CD14-positive monocyte (primary cell): ENCODE data around the gene KCNMA1. TPM values are rescaled to one million over a fixed set of nuclear protein-coding genes. Genes with fewer than 3 reads are reported as not detected.

Experiments
- DNase-seq, 3 donors: peaks; one replicate each; pipeline ENCODE4 v3.0.0-alpha.2; 2011 to 2022
- H2AFZ ChIP-seq: 2 replicates; pipeline ENCODE4 v1.6.0; 2012; ENCODE audit warnings: mild to moderate bottlenecking, low read depth, low read length, inconsistent platforms; ENCODE audit not compliant: insufficient read depth, poor library complexity, severe bottlenecking
- H3K27ac ChIP-seq, 2 donors: 1 replicate in 1 of 2; 2 replicates in 1 of 2; pipeline ENCODE4 v1.5.1; 2012 to 2013; ENCODE audit warnings: low read length in 2 of 2, control low read depth in 1 of 2, inconsistent platforms in 1 of 2, low read depth in 1 of 2, mild to moderate bottlenecking in 1 of 2
- H3K27me3 ChIP-seq, 2 donors: one replicate each; pipeline versions ENCODE4 v1.6.0 to v1.6.1; 2011 to 2013; ENCODE audit warnings: low read length in 2 of 2; ENCODE audit not compliant: control insufficient read depth in 2 of 2, insufficient read depth in 2 of 2
- H3K36me3 ChIP-seq, 2 donors: replicated peaks in 1 of 2; 1 replicate in 1 of 2; 2 replicates in 1 of 2; pipeline versions ENCODE4 v1.5.1 to v1.6.1; 2012 to 2013; ENCODE audit warnings: low read length in 2 of 2, control low read depth in 1 of 2, inconsistent platforms in 1 of 2, mild to moderate bottlenecking in 1 of 2; ENCODE audit not compliant: insufficient read depth in 2 of 2, control insufficient read depth in 1 of 2
- H3K4me1 ChIP-seq, 2 donors: 1 replicate in 1 of 2; 2 replicates in 1 of 2; pipeline versions ENCODE4 v1.5.1 to v1.6.1; 2012 to 2013; ENCODE audit warnings: low read length in 2 of 2, control low read depth in 1 of 2, inconsistent platforms in 1 of 2, mild to moderate bottlenecking in 1 of 2, moderate library complexity in 1 of 2; ENCODE audit not compliant: insufficient read depth in 2 of 2, control insufficient read depth in 1 of 2
- H3K4me2 ChIP-seq: replicated peaks from 2 replicates; pipeline ENCODE3; 2012; ENCODE audit warnings: low read length, moderate library complexity, mild to moderate bottlenecking; ENCODE audit not compliant: poor library complexity, severe bottlenecking; ENCODE audit errors: extremely low read depth
- H3K4me3 ChIP-seq, 3 experiments: fragments of 200-600 bp in 1 of 3; sonication (generic) in 1 of 3; replicated peaks in 1 of 3; 1 replicate in 2 of 3; 2 replicates in 1 of 3; pipeline ENCODE4 v1.5.1; 2011 to 2013; ENCODE audit warnings: low read length in 3 of 3, mild to moderate bottlenecking in 3 of 3, control low read depth in 2 of 3, low read depth in 2 of 3, inconsistent platforms in 1 of 3, moderate library complexity in 1 of 3
- H3K79me2 ChIP-seq: 2 replicates; pipeline ENCODE4 v1.6.0; 2012; ENCODE audit warnings: mild to moderate bottlenecking, control low read depth, inconsistent platforms, low read length, moderate library complexity; ENCODE audit not compliant: insufficient read depth
- H3K9ac ChIP-seq: 2 replicates; pipeline ENCODE4 v1.6.0; 2017; ENCODE audit warnings: low read length, mild to moderate bottlenecking; ENCODE audit not compliant: insufficient read depth, poor library complexity, severe bottlenecking
- H3K9me3 ChIP-seq, 2 donors: replicated peaks in 1 of 2; 1 replicate in 1 of 2; 2 replicates in 1 of 2; pipeline versions ENCODE4 v1.5.1 to v1.6.1; 2012 to 2013; ENCODE audit warnings: low read length in 2 of 2, control low read depth in 1 of 2; ENCODE audit not compliant: control insufficient read depth in 1 of 2, insufficient read depth in 1 of 2
- H4K20me1 ChIP-seq: 2 replicates; pipeline ENCODE4 v1.6.0; 2012; ENCODE audit warnings: mild to moderate bottlenecking, low read length, control low read depth, moderate library complexity; ENCODE audit not compliant: insufficient read depth
- H3K27ac Mint-ChIP-seq, 7 donors: one replicate each; pipeline ENCODE4 v1.8.0; 2020; ENCODE audit warnings: mild to moderate bottlenecking in 7 of 7, mixed read lengths in 7 of 7, moderate library complexity in 6 of 7, inconsistent platforms in 2 of 7
- H3K27me3 Mint-ChIP-seq, 3 donors: one replicate each; pipeline ENCODE4 v1.8.0; 2021 to 2022; ENCODE audit warnings: low read depth in 3 of 3, mild to moderate bottlenecking in 3 of 3, mixed read lengths in 3 of 3, moderate library complexity in 3 of 3, inconsistent platforms in 1 of 3
- H3K36me3 Mint-ChIP-seq, 2 donors: one replicate each; pipeline ENCODE4 v1.8.0; 2020; ENCODE audit warnings: mixed read lengths in 2 of 2, inconsistent platforms in 1 of 2, mild to moderate bottlenecking in 1 of 2
- H3K4me1 Mint-ChIP-seq: one replicate; pipeline ENCODE4 v1.8.0; 2020; ENCODE audit warnings: mild to moderate bottlenecking, mixed read lengths
- H3K4me3 Mint-ChIP-seq, 2 donors: one replicate each; pipeline ENCODE4 v1.8.0; 2020; ENCODE audit warnings: mild to moderate bottlenecking in 2 of 2, mixed read lengths in 2 of 2, moderate library complexity in 1 of 2
- H3K9me3 Mint-ChIP-seq, 7 donors: one replicate each; pipeline ENCODE4 v1.8.0; 2020 to 2022; ENCODE audit warnings: mixed read lengths in 7 of 7, mild to moderate bottlenecking in 6 of 7, moderate library complexity in 6 of 7, inconsistent platforms in 2 of 7
- WGBS: methylation state at CpG from one replicate; pipeline ENCODE4 v1.1.5; 2013; ENCODE audit warnings: missing lambda C conversion rate; ENCODE audit not compliant: insufficient coverage; 5-methylcytosine and 5-hydroxymethylcytosine counted together
- intact Hi-C, 2 donors: fragments of 100-400 bp; cut with micrococcal nuclease; formaldehyde crosslinking; loops; one replicate each; pipeline versions ENCODE4 v1.15.0 to v1.15.1; 2023
- polyA plus RNA-seq, 3 donors: library from polyadenylated mRNA; depleted of rRNA in 1 of 3; unstranded in 2 of 3; stranded (reverse) in 1 of 3; fragments of 300-500 nt in 2 of 3; fragments of >200 nt in 1 of 3; fragmentation: Illumina TruSeq in 2 of 3; gene quantifications; 1 replicate in 2 of 3; 2 replicates in 1 of 3; pipeline ENCODE4 v1.2.3, GENCODE V29; 2012 to 2021
- TF ChIP-seq, protein P1 (sequence below): fragments of 200-600 bp; IDR thresholded peaks from one replicate; pipeline ENCODE4 v1.8.0; 2022; ENCODE audit warnings: antibody characterized with exemption, mild to moderate bottlenecking

The KCNMA1 gene
- polyA plus RNA-seq, 3 donors: 0.11 to 1.0 TPM; not detected in 1

DNA sequence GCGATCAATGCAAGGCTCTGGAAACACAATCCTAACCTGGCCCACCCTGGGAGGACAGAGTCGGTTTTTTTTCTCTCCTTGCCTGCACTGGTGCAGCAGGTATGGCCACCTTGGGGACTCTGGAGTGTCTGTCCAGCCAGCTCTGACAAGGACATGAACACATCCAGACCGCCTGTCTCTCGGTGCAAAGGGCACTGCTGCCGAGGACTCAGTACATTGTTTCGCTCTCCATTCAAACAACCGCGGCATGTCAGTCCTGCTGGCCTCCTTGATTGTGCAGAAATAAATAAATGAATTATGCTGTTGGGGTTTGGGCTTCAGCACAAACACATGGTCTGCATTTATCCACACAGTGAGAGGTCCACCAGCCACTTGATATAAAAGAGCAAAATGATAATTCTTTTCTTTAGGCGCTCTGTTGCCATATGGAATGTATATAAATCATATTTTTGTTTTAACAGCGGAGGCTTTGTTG lies 565.2 kb downstream of the KCNMA1 start:
- Histone ChIP-seq H4K20me1 (no peaks in the 10 kb centered on the region), H3K36me3 (no peaks in the 10 kb centered on the region), H3K27ac (no peak overlapping the region), H3K9ac (no peak overlapping the region), H3K4me1 (peaks cover 8 to 16% of the 10 kb centered on the region in 2 donors), H2AFZ (no peak overlapping the region), H3K4me2 (no peak overlapping the region), H3K79me2 (no peaks in the 10 kb centered on the region), H3K4me3 (no peak overlapping the region), H3K9me3 (no peaks in the 10 kb centered on the region), H3K27me3 (no peaks in the 10 kb centered on the region)
- 96% methylated on average over 8 of the region's 10 CpGs for WGBS
- TF ChIP-seq, protein P1, sequence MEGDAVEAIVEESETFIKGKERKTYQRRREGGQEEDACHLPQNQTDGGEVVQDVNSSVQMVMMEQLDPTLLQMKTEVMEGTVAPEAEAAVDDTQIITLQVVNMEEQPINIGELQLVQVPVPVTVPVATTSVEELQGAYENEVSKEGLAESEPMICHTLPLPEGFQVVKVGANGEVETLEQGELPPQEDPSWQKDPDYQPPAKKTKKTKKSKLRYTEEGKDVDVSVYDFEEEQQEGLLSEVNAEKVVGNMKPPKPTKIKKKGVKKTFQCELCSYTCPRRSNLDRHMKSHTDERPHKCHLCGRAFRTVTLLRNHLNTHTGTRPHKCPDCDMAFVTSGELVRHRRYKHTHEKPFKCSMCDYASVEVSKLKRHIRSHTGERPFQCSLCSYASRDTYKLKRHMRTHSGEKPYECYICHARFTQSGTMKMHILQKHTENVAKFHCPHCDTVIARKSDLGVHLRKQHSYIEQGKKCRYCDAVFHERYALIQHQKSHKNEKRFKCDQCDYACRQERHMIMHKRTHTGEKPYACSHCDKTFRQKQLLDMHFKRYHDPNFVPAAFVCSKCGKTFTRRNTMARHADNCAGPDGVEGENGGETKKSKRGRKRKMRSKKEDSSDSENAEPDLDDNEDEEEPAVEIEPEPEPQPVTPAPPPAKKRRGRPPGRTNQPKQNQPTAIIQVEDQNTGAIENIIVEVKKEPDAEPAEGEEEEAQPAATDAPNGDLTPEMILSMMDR: no peak
- H3K4me3 Mint-ChIP-seq: no peak overlapping the region
- peaks cover 0 to 3% (median 0%) of the 10 kb centered on the region in 7 donors for H3K9me3 Mint-ChIP-seq
- intact Hi-C loops: no loop called here
- no peak for DNase-seq
- H3K36me3 Mint-ChIP-seq: no peaks in the 10 kb centered on the region
- H3K27me3 Mint-ChIP-seq: peaks cover 0 to 2% (median 0%) of the 10 kb centered on the region in 3 donors
- H3K4me1 Mint-ChIP-seq: peaks cover 16% of the 10 kb centered on the region
- H3K27ac Mint-ChIP-seq: no peak overlapping the region

GRCh38 chr10:77071956-77072355 lies 565.7 kb downstream of the KCNMA1 start:
- H3K36me3 Mint-ChIP-seq: no peaks in the 10 kb centered on the region

More at GRCh38 chr10:77071956-77072355, 565.7 kb downstream of the KCNMA1 start:
- Mint-ChIP-seq H3K4me3 (no peak overlapping the region), H3K4me1 (peaks cover 14% of the 10 kb centered on the region), H3K27me3 (peaks cover 0 to 2% (median 0%) of the 10 kb centered on the region in 3 donors), H3K27ac (no peak overlapping the region), H3K9me3 (peaks cover 0 to 3% (median 0%) of the 10 kb centered on the region in 7 donors)
- no peak for DNase-seq
- H3K79me2 ChIP-seq: no peaks in the 10 kb centered on the region
- H3K9ac ChIP-seq: no peak overlapping the region
- H3K4me3 ChIP-seq: no peak overlapping the region
- no peak overlapping the region for H3K27ac ChIP-seq
- 86% methylated on average over 3 of the region's 3 CpGs for WGBS
- H3K27me3 ChIP-seq: peaks cover 0 to 1% of the 10 kb centered on the region in 2 donors
- no peaks in the 10 kb centered on the region for H4K20me1 ChIP-seq
- no peaks in the 10 kb centered on the region for H3K36me3 ChIP-seq
- H3K4me1 ChIP-seq: peaks cover 8 to 16% of the 10 kb centered on the region in 2 donors
- TF ChIP-seq, protein P1: no peak
- no peak overlapping the region for H3K4me2 ChIP-seq
- intact Hi-C loops: no loop called here
- no peaks in the 10 kb centered on the region for H3K9me3 ChIP-seq
- H2AFZ ChIP-seq: no peak overlapping the region
